Hematopoietic multipotent progenitor cell treated with erythropoietin and hydrocortisone succinate and interleukin-3 and kit ligand, for 8 days (in vitro differentiated cells): ENCODE measurements around the gene RUNDC3A.
A peak's percentile ranks its signal among the peaks of the same experiment; 100 is the strongest.

Experiments used
- DNase-seq: peaks from one replicate; pipeline ENCODE4 v3.0.0-alpha.2; 2015

RUNDC3A gene

GRCh38 chr17:44308320-44308818, at the start of gene RUNDC3A:
TSS of gene RUNDC3A (plus strand) at chr17:44308601. CDS start at chr17:44308833, 232 bp downstream.
- DNase-seq, result peak; percentile 70

- no peak for DNase-seq
Observed at GRCh38 chr17:44258811-44259351, 49.5 kb upstream of the RUNDC3A start.

GRCh38 chr17:44260296-44260695, 48.1 kb upstream of the RUNDC3A start:
- DNase-seq, result no peak

GRCh38 chr17:44262654-44263225, 45.7 kb upstream of the RUNDC3A start:
- no peak for DNase-seq

GRCh38 chr17:44263345-44263902, 45.0 kb upstream of the RUNDC3A start:
- DNase-seq, result no peak

- peak; percentile 99 for DNase-seq
Observed at GRCh38 chr17:44266402-44267164, 41.8 kb upstream of the RUNDC3A start.

GRCh38 chr17:44267165-44267455, 41.3 kb upstream of the RUNDC3A start:
- no peak for DNase-seq

GRCh38 chr17:44267818-44268490, 40.4 kb upstream of the RUNDC3A start, which contains the start of gene SLC4A1:
TSS of gene SLC4A1 (minus strand) at chr17:44268135. CDS start at chr17:44262866, 5,269 bp downstream.
- DNase-seq, result peak; percentile 85

- peak; percentile 69 for DNase-seq
Observed at GRCh38 chr17:44268709-44269534, 39.5 kb upstream of the RUNDC3A start.

- peak; percentile 50 for DNase-seq
Observed at GRCh38 chr17:44269535-44270240, 38.7 kb upstream of the RUNDC3A start.

- DNase-seq, result no peak
Observed at GRCh38 chr17:44272321-44272951, 36.0 kb upstream of the RUNDC3A start.

GRCh38 chr17:44272954-44273353, 35.4 kb upstream of the RUNDC3A start:
- DNase-seq, result no peak

GRCh38 chr17:44273607-44274006, 34.8 kb upstream of the RUNDC3A start:
- DNase-seq, result no peak

GRCh38 chr17:44277976-44278375, 30.4 kb upstream of the RUNDC3A start:
- no peak for DNase-seq

- no peak for DNase-seq
Observed at GRCh38 chr17:44279346-44279665, 29.1 kb upstream of the RUNDC3A start.

- DNase-seq, result peak; percentile 54
Observed at GRCh38 chr17:44279666-44280391, 28.6 kb upstream of the RUNDC3A start.

GRCh38 chr17:44280392-44280937, 27.9 kb upstream of the RUNDC3A start:
- DNase-seq, result no peak

- peak; percentile 96 for DNase-seq
Observed at GRCh38 chr17:44281570-44281969, 26.8 kb upstream of the RUNDC3A start.

- DNase-seq, result no peak
Observed at GRCh38 chr17:44282264-44282663, 26.1 kb upstream of the RUNDC3A start.

- DNase-seq, result peak; percentile 96
Observed at GRCh38 chr17:44283344-44284023, 24.9 kb upstream of the RUNDC3A start.
